Spleen (tissue), 11 donors: ENCODE measurements around the gene ADGRE1. TPM values are rescaled to one million over a fixed set of nuclear protein-coding genes. Genes with fewer than 3 reads are reported as not detected.

Experiments used
- DNase-seq: peaks from one replicate; pipeline ENCODE4 v3.0.0-alpha.2; 2020
- H3K27ac ChIP-seq, 8 donors: fragments of 200-600 bp; sonication (generic) in 7 of 8; 1 replicate in 4 of 8; 2 replicates in 4 of 8; pipeline versions ENCODE4 v1.5.0 to v1.8.0; 2016 to 2021; ENCODE audit warnings: inconsistent platforms in 4 of 8, mild to moderate bottlenecking in 4 of 8, moderate library complexity in 1 of 8
- H3K27me3 ChIP-seq, 7 donors: fragments of 200-600 bp; sonication (generic) in 6 of 7; replicated peaks in 1 of 7; 1 replicate in 4 of 7; 2 replicates in 3 of 7; pipeline versions ENCODE4 v1.5.0 to v1.8.0; 2016 to 2021; ENCODE audit warnings: inconsistent platforms in 3 of 7, mild to moderate bottlenecking in 1 of 7
- H3K36me3 ChIP-seq, 6 donors: fragments of 200-600 bp; sonication (generic) in 5 of 6; 1 replicate in 4 of 6; 2 replicates in 2 of 6; pipeline versions ENCODE4 v1.5.0 to v1.8.0; 2016 to 2021; ENCODE audit warnings: inconsistent platforms in 2 of 6
- H3K4me1 ChIP-seq, 6 donors: fragments of 200-600 bp; sonication (generic) in 5 of 6; 1 replicate in 3 of 6; 2 replicates in 3 of 6; pipeline versions ENCODE4 v1.5.0 to v1.8.0; 2016 to 2021; ENCODE audit warnings: inconsistent platforms in 3 of 6
- H3K4me3 ChIP-seq, 8 donors: fragments of 200-600 bp; sonication (generic) in 7 of 8; 1 replicate in 4 of 8; 2 replicates in 4 of 8; pipeline versions ENCODE4 v1.5.0 to v1.8.0; 2016 to 2021; ENCODE audit warnings: inconsistent platforms in 4 of 8, mild to moderate bottlenecking in 4 of 8, moderate library complexity in 2 of 8
- H3K9me3 ChIP-seq, 8 donors: fragments of 200-600 bp; sonication (generic) in 7 of 8; 1 replicate in 4 of 8; 2 replicates in 4 of 8; pipeline versions ENCODE4 v1.5.0 to v1.8.0; 2016 to 2021; ENCODE audit warnings: inconsistent platforms in 4 of 8
- CTCF ChIP-seq, 11 experiments: fragments of 200-600 bp in 7 of 11; fragments of 450-650 bp in 4 of 11; sonication (generic) in 4 of 11; IDR thresholded peaks in 8 of 11; conservative IDR thresholded peaks in 3 of 11; 1 replicate in 7 of 11; 2 replicates in 4 of 11; pipeline versions ENCODE4 v1.4.0 to v1.8.0; 2016 to 2021; ENCODE audit warnings: antibody characterized with exemption in 11 of 11, inconsistent platforms in 4 of 11, mild to moderate bottlenecking in 1 of 11
- POLR2A ChIP-seq, 3 donors: fragments of 450-650 bp; IDR thresholded peaks; one replicate each; pipeline ENCODE4 v1.5.1; 2017; ENCODE audit warnings: antibody characterized with exemption in 3 of 3, mild to moderate bottlenecking in 1 of 3
- POLR2AphosphoS5 ChIP-seq, 3 donors: sonication (generic); formaldehyde crosslinking; IDR thresholded peaks; one replicate each; pipeline ENCODE4 v1.5.1; 2017; ENCODE audit warnings: antibody characterized with exemption in 3 of 3
- WGBS, 5 donors: extraction: QIAGEN DNeasy Blood & Tissue Kit in 3 of 5; methylation state at CpG; one replicate each; pipeline versions ENCODE4 v1.1.5 to v1.1.7; 2013 to 2018; 5-methylcytosine and 5-hydroxymethylcytosine counted together
- intact Hi-C: fragments of 100-400 bp; cut with DNase I; formaldehyde crosslinking; loops from one replicate; pipeline ENCODE4 v1.15.0; 2023; ENCODE audit warnings: low total_unique reads
- polyA plus RNA-seq, 3 donors: library from polyadenylated mRNA; stranded (reverse); fragments of 200-250 nt; gene quantifications; one replicate each; pipeline ENCODE4 v1.2.1, GENCODE V29; 2013
- total RNA-seq, 7 donors: library from RNA; depleted of rRNA in 3 of 7; stranded (reverse); fragments of >200 nt in 3 of 7; fragmentation: NEBNext Ultra II Directional in 4 of 7; extraction: Animal tissue kit (Norgen Biotek cat#: 25700) in 4 of 7; gene quantifications; one replicate each; pipeline versions ENCODE4 v1.1.0 to v1.2.1, GENCODE V29; 2016 to 2021
- donor health status: healthy with polysubstance abuse.
- donor health status: DM: no; HTN: no; CAD: no; lungs with moderate emphysema.
- donor health status: DM: no; HTN: no; CAD: no.
- donor health status: Bipolar disorder and iron deficiency.
- donor health status: healthy.
- donor health status: DM: no; HTN: no; CAD: no.
- donor health status: DM: yes; HTN: yes; CAD: no.

ADGRE1 gene
- total and polyA plus RNA-seq, 10 donors: 2.3 to 65.2 (median 22.5) TPM

DNA sequence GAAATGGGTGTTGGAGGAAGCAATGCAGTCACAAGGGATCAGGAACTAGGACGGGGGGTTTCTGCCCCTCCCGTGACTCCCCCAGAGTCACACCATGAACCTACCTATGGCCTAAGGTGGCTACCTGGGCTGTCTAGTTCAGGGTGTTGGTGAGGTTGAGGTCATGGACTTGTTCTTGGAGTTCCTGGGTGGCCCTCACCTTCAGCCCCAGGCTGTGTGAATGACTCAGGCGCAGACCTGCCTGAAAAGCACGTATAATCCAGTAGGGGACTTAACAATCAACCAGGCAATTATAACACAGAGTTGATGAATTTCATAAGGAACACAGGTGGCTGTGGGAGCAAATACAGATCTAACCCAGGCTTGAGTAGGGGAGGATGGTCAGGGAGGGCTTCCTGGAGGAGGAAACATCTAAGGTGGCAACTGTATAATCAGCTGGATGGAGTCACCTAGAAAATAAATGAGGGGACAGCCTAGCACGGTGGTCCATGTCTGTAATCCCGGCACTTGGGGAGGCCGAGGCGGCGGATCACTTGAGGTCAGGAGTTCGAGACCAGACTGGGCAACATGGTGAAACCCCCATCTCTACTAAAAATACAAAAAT is 25.6 kb upstream of the ADGRE1 start:
- DNase-seq: peak; percentile 68
- no peaks in the 10 kb centered on the region for H3K27me3 ChIP-seq
- H3K36me3 ChIP-seq: peaks cover 0 to 24% (median 6%) of the 10 kb centered on the region in 6 donors
- WGBS, 5 donors: 72 to 85% (median 74%) methylated on average over 10 of the region's 10 CpGs
- TF ChIP-seq POLR2AphosphoS5 (IDR thresholded peaks at IDR 0.05) (peak in 1 of 3 donors; percentile 29), POLR2A (IDR thresholded peaks at IDR 0.05) (no peak)
- no peaks in the 10 kb centered on the region for H3K9me3 ChIP-seq
- H3K4me1 ChIP-seq: peaks cover 0 to 19% (median 10%) of the 10 kb centered on the region in 6 donors
- peak overlapping the region in 2 of 8 donors; percentile 16 to 39 for H3K27ac ChIP-seq
- no peak overlapping the region for H3K4me3 ChIP-seq
- intact Hi-C loops: loop anchor here (5.0 kb wide), 3 partner anchors 124 to 344 kb away; partner anchors contain the start of genes GPR108 and TRIP10

DNA sequence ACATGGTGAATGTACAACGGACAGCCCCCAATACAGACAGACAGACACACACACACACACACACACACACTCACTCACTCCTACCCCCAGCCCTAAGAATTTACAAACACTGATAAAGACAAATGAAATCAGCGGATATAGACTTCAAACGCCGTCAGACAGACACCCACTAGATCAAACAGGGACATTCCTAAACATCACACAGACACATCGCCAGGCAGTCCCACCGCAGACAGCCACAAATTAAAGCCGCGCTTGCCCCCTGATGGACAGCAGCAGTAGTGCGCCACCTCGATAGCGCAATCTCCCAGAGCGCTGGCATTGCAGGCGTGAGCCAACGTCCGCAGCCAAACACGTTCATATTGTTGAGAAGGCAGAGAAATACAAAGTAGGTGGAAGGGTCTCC is 24.7 kb upstream of the ADGRE1 start:
- H3K27me3 ChIP-seq: peaks cover 0 to 2% (median 0%) of the 10 kb centered on the region in 7 donors
- no peaks in the 10 kb centered on the region for H3K9me3 ChIP-seq
- H3K36me3 ChIP-seq: peaks cover 0 to 15% (median 1%) of the 10 kb centered on the region in 6 donors
- DNase-seq: peak; percentile 95
- WGBS, 5 donors: 3 to 5% (median 4%) methylated on average over 16 of the region's 16 CpGs
- H3K27ac ChIP-seq: peak overlapping the region in 6 of 8 donors; percentile 61 to 81 (median 68)
- H3K4me1 ChIP-seq: peaks cover 0 to 28% (median 14%) of the 10 kb centered on the region in 6 donors
- intact Hi-C loops: loop anchor here (5.0 kb wide), 3 partner anchors 125 to 345 kb away; partner anchors contain the start of genes GPR108 and TRIP10
- peak overlapping the region; percentile 18 to 67 (median 36) for H3K4me3 ChIP-seq
- TF ChIP-seq POLR2AphosphoS5 (IDR thresholded peaks at IDR 0.05) (peak; percentile 67 to 78 (median 74)), POLR2A (IDR thresholded peaks at IDR 0.05) (no peak), CTCF (IDR thresholded peaks at IDR 0.05 in 8 of 11, conservative IDR thresholded peaks at IDR 0.05 in 3 of 11) (peak; percentile 81 to 98 (median 93))

DNA sequence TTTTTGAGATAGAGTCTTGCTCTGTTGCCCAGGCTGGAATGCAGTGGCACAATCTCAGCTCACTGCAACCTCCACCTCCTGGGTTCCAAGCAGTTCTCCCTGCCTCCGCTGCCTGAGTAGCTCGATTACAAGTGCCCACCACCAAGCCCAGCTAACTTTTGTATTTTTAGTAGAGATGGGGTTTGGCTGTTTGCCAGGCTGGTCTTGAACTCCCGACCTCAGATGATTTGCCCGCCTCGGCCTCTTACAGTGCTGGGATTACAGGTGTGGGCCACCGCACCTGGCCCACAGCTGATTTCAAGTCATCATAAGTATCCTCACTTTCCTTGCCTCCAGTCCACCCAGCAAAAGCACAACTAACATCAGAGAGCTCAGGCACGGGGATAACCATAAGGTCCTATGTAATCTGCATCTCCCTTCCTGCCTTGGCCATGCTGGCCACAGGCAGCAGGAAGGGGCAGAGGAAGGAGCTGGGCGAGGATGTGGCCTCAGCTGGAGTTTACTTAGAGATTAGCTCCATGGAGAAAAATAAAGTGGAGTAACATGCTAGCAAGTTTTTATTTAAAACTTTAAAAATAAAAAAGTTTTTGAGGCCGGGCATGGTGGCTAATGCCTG is 22.9 kb upstream of the ADGRE1 start:
- H3K9me3 ChIP-seq: no peaks in the 10 kb centered on the region
- H3K36me3 ChIP-seq: no peaks in the 10 kb centered on the region
- peaks cover 0 to 4% (median 0%) of the 10 kb centered on the region in 7 donors for H3K27me3 ChIP-seq
- peak; percentile 52 for DNase-seq
- intact Hi-C loops: loop anchor here (5.0 kb wide), 3 partner anchors 127 to 347 kb away; partner anchors contain the start of genes GPR108 and TRIP10
- TF ChIP-seq CTCF (IDR thresholded peaks at IDR 0.05 in 8 of 11, conservative IDR thresholded peaks at IDR 0.05 in 3 of 11) (peak in 1 of 11 experiments; percentile 23), POLR2A (IDR thresholded peaks at IDR 0.05) (no peak)
- H3K4me1 ChIP-seq: peaks cover 0 to 45% (median 19%) of the 10 kb centered on the region in 6 donors
- H3K4me3 ChIP-seq: no peak overlapping the region
- WGBS, 5 donors: 49 to 62% (median 51%) methylated on average over 9 of the region's 9 CpGs
- no peak overlapping the region for H3K27ac ChIP-seq

GRCh38 chr19:6865849-6866248 is 21.5 kb upstream of the ADGRE1 start:
- WGBS, 5 donors: 79 to 90% (median 80%) methylated on average over 10 of the region's 10 CpGs
- intact Hi-C loops: no loop called here
- peaks cover 0 to 45% (median 19%) of the 10 kb centered on the region in 6 donors for H3K4me1 ChIP-seq
- no peak for TF ChIP-seq POLR2A (IDR thresholded peaks at IDR 0.05)
- no peak for TF ChIP-seq CTCF (IDR thresholded peaks at IDR 0.05 in 8 of 11, conservative IDR thresholded peaks at IDR 0.05 in 3 of 11)
- no peak for TF ChIP-seq POLR2AphosphoS5 (IDR thresholded peaks at IDR 0.05)
- no peak for DNase-seq
- no peaks in the 10 kb centered on the region for H3K9me3 ChIP-seq
- H3K27ac ChIP-seq: no peak overlapping the region
- H3K4me3 ChIP-seq: no peak overlapping the region
- H3K27me3 ChIP-seq: peaks cover 0 to 4% (median 0%) of the 10 kb centered on the region in 7 donors
- no peaks in the 10 kb centered on the region for H3K36me3 ChIP-seq
